ENCODE data around the gene PTPRD.

PTPRD gene

GRCh38 chr9:9552665-9553064, 1060.1 kb downstream of the PTPRD start:
- no peak for TF ChIP-seq CTCF (IDR thresholded peaks at IDR 0.05; ENCODE audit: control extremely low read depth, extremely low read depth, low read depth, missing control alignments)
- ChIA-PET POLR2A (no interaction called here), CTCF (interaction anchor here (1.0 kb wide), 1 partner anchor 255 kb away, joined by 3 read pairs; no protein-coding TSS in a partner anchor)
- no peak for DNase-seq (ENCODE audit: extremely low spot score)

- ChIA-PET CTCF (no interaction called here), POLR2A (no interaction called here)
- DNase-seq (ENCODE audit: extremely low spot score): no peak
- no peak for TF ChIP-seq CTCF (IDR thresholded peaks at IDR 0.05; ENCODE audit: control extremely low read depth, extremely low read depth, low read depth, missing control alignments)
Observed at GRCh38 chr9:9538766-9539165, 1074.0 kb downstream of the PTPRD start.

GRCh38 chr9:9538356-9538755, 1074.4 kb downstream of the PTPRD start:
- DNase-seq (ENCODE audit: extremely low spot score): no peak
- ChIA-PET CTCF (interaction anchor here (1.3 kb wide), 1 partner anchor 9 kb away, joined by 5 read pairs; no protein-coding TSS in a partner anchor), POLR2A (no interaction called here)
- no peak for TF ChIP-seq CTCF (IDR thresholded peaks at IDR 0.05; ENCODE audit: control extremely low read depth, extremely low read depth, low read depth, missing control alignments)

- TF ChIP-seq CTCF (IDR thresholded peaks at IDR 0.05; ENCODE audit: control extremely low read depth, extremely low read depth, low read depth, missing control alignments): no peak
- no peak for DNase-seq (ENCODE audit: extremely low spot score)
- CTCF ChIA-PET: no interaction called here
- POLR2A ChIA-PET: no interaction called here
Observed at GRCh38 chr9:9536523-9536922, 1076.3 kb downstream of the PTPRD start.

GRCh38 chr9:9523476-9524139, 1089.2 kb downstream of the PTPRD start:
- no peak for TF ChIP-seq CTCF (IDR thresholded peaks at IDR 0.05; ENCODE audit: control extremely low read depth, extremely low read depth, low read depth, missing control alignments)
- POLR2A ChIA-PET: no interaction called here
- DNase-seq (ENCODE audit: extremely low spot score): no peak
- CTCF ChIA-PET: no interaction called here

GRCh38 chr9:9522406-9522805, 1090.4 kb downstream of the PTPRD start:
- CTCF ChIA-PET: no interaction called here
- DNase-seq (ENCODE audit: extremely low spot score): no peak
- TF ChIP-seq CTCF (IDR thresholded peaks at IDR 0.05; ENCODE audit: control extremely low read depth, extremely low read depth, low read depth, missing control alignments): no peak
- POLR2A ChIA-PET: no interaction called here
